Large intestine (tissue), 12 donors: Measurements from ENCODE around the gene WRAP73. TPM values are rescaled to one million over a fixed set of nuclear protein-coding genes. Genes with fewer than 3 reads are reported as not detected.

ENCODE experiments used
- DNase-seq, 2 donors: peaks; one replicate each; pipeline versions ENCODE4 v3.0.0 to v3.0.0-alpha.2; 2013
- H3K27ac ChIP-seq: one replicate; pipeline ENCODE4 v1.5.1; 2013; ENCODE audit warnings: low read length
- H3K27me3 ChIP-seq: 2 replicates; pipeline ENCODE4 v1.6.1; 2013; ENCODE audit warnings: low read length; ENCODE audit not compliant: control insufficient read depth, insufficient read depth
- H3K36me3 ChIP-seq: 2 replicates; pipeline ENCODE4 v1.6.1; 2013; ENCODE audit warnings: low read length; ENCODE audit not compliant: control insufficient read depth, insufficient read depth
- H3K4me1 ChIP-seq: one replicate; pipeline ENCODE4 v1.6.1; 2013; ENCODE audit warnings: low read length; ENCODE audit not compliant: control insufficient read depth, insufficient read depth
- H3K4me3 ChIP-seq: one replicate; pipeline ENCODE4 v1.5.1; 2013; ENCODE audit warnings: low read length
- H3K9me3 ChIP-seq: one replicate; pipeline ENCODE4 v1.6.1; 2013; ENCODE audit warnings: mild to moderate bottlenecking, low read depth, low read length, moderate library complexity; ENCODE audit not compliant: control insufficient read depth
- whole genome bisulfite sequencing: methylation state at CpG from one replicate; pipeline ENCODE4 v1.1.5; 2013; ENCODE audit warnings: low lambda C conversion rate; ENCODE audit not compliant: insufficient coverage; 5-methylcytosine and 5-hydroxymethylcytosine counted together
- long read RNA-seq, 11 donors: transcript quantifications; one replicate each; lab custom pipeline, GENCODE V29; 2026
- polyA plus RNA-seq: library from polyadenylated mRNA; unstranded; fragments of 120-200 nt; gene quantifications from one replicate; pipeline ENCODE4 v1.2.1, GENCODE V29; 2013

The WRAP73 gene, protein sequence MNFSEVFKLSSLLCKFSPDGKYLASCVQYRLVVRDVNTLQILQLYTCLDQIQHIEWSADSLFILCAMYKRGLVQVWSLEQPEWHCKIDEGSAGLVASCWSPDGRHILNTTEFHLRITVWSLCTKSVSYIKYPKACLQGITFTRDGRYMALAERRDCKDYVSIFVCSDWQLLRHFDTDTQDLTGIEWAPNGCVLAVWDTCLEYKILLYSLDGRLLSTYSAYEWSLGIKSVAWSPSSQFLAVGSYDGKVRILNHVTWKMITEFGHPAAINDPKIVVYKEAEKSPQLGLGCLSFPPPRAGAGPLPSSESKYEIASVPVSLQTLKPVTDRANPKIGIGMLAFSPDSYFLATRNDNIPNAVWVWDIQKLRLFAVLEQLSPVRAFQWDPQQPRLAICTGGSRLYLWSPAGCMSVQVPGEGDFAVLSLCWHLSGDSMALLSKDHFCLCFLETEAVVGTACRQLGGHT
- 15.6 TPM for polyA plus RNA-seq
- long read RNA-seq, donor 1, partial matches to known transcripts: 0 of 1 reads
- long read RNA-seq, donor 1, other reads (novel, unspliced or antisense): 0 of 1 reads
- long read RNA-seq, donor 2, transcript WRAP73-201 (12 exons, 1,665 nt): major isoform, 5 of 17 reads
- long read RNA-seq, donor 2, partial matches to known transcripts: 12 of 17 reads
- long read RNA-seq, donor 2, other reads (novel, unspliced or antisense): 0 of 17 reads
- long read RNA-seq, donor 3: 0 reads
- long read RNA-seq, donor 4, partial matches to known transcripts: 0 of 1 reads
- long read RNA-seq, donor 4, other reads (novel, unspliced or antisense): 0 of 1 reads
- long read RNA-seq, donor 5, full-length matches to known transcripts: 2 of 10 reads
- long read RNA-seq, donor 5, partial matches to known transcripts: 8 of 10 reads
- long read RNA-seq, donor 5, other reads (novel, unspliced or antisense): 0 of 10 reads
- long read RNA-seq, donor 6, partial matches to known transcripts: 0 of 2 reads
- long read RNA-seq, donor 6, other reads (novel, unspliced or antisense): 0 of 2 reads
- long read RNA-seq, donor 7, partial matches to known transcripts: 0 of 2 reads
- long read RNA-seq, donor 7, other reads (novel, unspliced or antisense): 0 of 2 reads
- long read RNA-seq, donor 8, full-length matches to known transcripts: 9 of 14 reads
- long read RNA-seq, donor 8, partial matches to known transcripts: 5 of 14 reads
- long read RNA-seq, donor 8, other reads (novel, unspliced or antisense): 0 of 14 reads
- long read RNA-seq, donor 9, partial matches to known transcripts: 0 of 5 reads
- long read RNA-seq, donor 9, other reads (novel, unspliced or antisense): 0 of 5 reads
- long read RNA-seq, donor 10, transcript WRAP73-201 (12 exons, 1,665 nt): major isoform, 6 of 6 reads
- long read RNA-seq, donor 10, partial matches to known transcripts: 0 of 6 reads
- long read RNA-seq, donor 10, other reads (novel, unspliced or antisense): 0 of 6 reads
- long read RNA-seq, donor 11, partial matches to known transcripts: 6 of 6 reads
- long read RNA-seq, donor 11, other reads (novel, unspliced or antisense): 0 of 6 reads

DNA sequence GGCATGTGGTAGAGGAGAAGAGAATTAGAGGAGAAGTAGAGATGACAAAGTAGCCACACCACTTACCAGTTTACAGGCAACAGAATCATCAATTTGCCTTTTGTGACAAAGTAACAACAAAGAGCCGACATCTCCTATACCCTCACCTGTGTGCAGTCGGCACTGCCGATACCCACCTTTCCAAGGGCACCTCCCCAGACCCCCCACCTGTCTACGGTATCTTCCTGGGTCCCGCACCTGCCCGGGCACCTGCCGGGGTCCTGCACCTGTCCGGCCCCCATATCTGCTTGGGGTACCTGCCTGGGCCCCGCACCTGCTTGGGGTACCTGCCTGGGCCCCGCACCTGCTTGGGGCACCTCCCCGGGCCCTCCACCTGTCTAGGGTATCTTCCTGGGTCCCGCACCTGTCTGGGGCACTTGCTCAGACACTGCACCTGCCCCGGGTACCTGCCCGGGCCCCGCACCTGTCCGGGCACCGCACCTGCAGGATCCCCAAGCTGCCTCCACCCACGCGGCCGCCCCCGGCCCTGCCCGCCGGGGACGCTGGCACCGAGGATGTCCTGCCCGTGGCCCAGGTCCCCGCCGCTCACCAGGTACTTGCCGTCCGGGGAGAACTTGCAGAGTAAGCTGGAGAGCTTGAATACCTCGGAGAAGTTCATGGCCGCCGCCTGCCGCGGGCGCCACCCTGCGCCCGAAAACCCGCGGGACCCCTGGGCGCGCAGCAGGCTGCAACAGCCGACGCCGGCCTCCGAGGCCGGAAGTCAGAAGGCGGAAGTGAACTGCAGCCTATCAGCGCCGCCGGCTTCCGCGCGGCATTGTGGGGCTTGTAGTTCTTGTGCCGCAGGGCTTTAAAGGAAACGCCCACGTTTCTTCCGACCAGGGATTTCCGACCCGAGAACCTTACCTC, at the start of gene WRAP73:
WRAP73 (minus strand) TSS at position 762 of the 906 bp plus-strand sequence; CDS start at position 658, 104 bp downstream.
- no CpG with 5 or more reads among the region's 60 CpGs for WGBS
- DNase-seq: peak; percentile 88 to 90
- Histone ChIP-seq H3K4me1 (peaks cover 12% of the 10 kb centered on the region), H3K36me3 (peaks cover 18% of the 10 kb centered on the region), H3K9me3 (peaks cover 10% of the 10 kb centered on the region), H3K27ac (no peak within 1 kb of the TSS), H3K27me3 (peaks cover 42% of the 10 kb centered on the region), H3K4me3 (peak within 1 kb of the TSS; percentile 64)

DNA sequence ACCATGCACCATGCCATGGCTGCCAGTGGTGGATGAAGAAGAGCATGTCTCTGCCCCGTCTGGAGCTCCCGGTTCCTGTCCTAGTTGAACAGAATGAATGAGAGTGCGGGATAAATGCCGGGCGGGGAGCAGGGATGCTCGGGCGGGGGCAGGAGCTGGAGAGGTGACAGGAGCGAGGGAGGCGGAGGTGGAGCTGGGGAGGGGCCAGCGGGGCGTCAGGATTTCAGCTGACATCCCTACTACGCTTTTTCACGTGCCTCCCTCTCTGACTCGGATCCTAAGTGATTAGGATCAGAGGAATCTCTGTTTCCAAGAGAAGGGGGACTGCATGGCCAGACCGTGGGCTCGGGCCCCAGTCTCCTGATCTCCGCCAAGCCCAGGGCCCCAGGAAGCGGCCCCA, 49.7 kb upstream of the WRAP73 start:
- no peak for DNase-seq
- WGBS: no CpG with 5 or more reads among the region's 18 CpGs
- H3K9me3 ChIP-seq: no peaks in the 10 kb centered on the region
- peaks cover 34% of the 10 kb centered on the region for H3K27me3 ChIP-seq
- no peak overlapping the region for H3K27ac ChIP-seq
- no peak overlapping the region for H3K4me3 ChIP-seq
- H3K36me3 ChIP-seq: no peaks in the 10 kb centered on the region
- H3K4me1 ChIP-seq: peaks cover 2% of the 10 kb centered on the region

DNA sequence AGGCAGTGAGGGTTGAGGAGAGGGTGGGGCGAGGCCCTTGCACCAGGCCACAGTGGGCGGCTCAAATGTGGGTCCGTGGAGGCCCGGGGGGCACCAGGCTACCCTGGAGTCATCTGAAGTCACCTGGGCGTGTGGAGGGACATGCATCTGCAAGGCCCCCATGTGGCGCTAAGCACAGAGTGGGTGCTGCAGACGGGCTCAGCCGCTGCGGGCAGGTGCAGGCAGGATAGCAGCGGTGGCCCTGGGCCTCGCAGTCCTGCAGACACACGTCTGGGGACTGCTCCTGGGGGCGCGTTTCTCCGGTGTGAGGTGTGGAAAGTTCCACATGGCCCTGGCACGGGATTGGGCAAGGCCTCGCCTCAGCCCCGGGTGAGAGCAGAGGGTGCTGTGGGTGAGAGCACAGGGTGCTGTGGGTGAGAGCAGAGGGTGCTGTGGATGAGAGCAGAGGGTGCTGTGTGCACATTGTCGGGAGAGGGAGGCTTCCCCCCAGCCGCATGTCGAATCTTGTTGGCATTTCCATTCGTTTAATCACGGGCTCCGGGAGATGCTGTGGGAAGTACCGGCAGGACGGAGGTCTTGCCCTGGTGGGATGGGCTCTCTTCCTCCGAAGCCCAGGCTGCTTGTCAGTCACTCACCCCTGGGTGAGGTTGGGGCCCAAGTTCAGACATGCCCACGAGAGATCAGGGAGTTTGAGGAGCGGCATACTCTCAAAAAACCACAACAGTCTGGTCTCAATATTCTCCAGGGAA, 48.9 kb upstream of the WRAP73 start:
- H3K27ac ChIP-seq: no peak overlapping the region
- H3K4me1 ChIP-seq: peaks cover 2% of the 10 kb centered on the region
- peaks cover 34% of the 10 kb centered on the region for H3K27me3 ChIP-seq
- no peaks in the 10 kb centered on the region for H3K9me3 ChIP-seq
- no peaks in the 10 kb centered on the region for H3K36me3 ChIP-seq
- DNase-seq: no peak
- WGBS: no CpG with 5 or more reads among the region's 29 CpGs
- no peak overlapping the region for H3K4me3 ChIP-seq

DNA sequence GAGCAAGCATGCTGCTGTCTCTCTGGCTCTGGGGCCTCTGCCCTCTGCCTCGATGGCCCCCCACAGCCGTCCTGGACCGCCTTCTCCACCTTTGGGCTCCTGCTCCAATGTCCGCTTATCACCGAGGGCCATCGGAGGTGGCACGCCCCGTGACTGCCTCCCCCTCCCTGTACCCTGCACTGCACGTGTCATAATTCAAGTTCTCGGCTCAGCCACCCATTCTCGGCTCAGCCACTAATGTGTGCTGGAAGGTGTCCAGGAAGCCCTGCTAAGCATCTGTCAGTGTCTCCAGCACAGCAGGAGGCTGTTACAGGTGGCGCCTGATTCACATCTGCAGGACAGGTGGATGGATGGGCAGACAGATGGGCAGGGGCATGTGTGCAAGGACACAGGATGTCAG, 47.9 kb upstream of the WRAP73 start:
- Histone ChIP-seq H3K4me1 (peaks cover 2% of the 10 kb centered on the region), H3K27me3 (peaks cover 34% of the 10 kb centered on the region), H3K4me3 (no peak overlapping the region), H3K27ac (no peak overlapping the region), H3K36me3 (no peaks in the 10 kb centered on the region), H3K9me3 (no peaks in the 10 kb centered on the region)
- no CpG with 5 or more reads among the region's 12 CpGs for WGBS
- DNase-seq: peak in 1 of 2 donors; percentile 31

DNA sequence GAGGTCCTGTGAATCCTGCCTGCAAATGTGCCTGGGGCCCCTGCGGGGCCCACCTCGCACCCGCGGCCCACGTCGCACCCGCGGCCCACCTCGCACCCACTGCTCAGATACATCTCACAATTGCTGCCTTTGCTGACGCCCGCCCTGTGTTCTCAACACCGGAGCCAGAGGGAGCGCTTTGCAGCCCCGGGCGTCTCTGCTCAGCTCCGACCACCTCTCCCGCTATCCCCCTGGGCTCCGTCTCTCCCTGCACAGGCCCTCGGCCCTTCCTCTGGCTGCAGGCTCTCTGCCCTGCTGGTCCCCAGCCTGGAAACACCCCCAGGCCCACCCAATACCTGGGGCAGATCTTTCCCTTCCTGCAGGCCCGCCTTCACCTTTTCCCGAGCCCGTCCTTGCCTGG, 47.2 kb upstream of the WRAP73 start:
- 83% methylated on average over 1 of the region's 22 CpGs for WGBS
- Histone ChIP-seq H3K27ac (no peak overlapping the region), H3K36me3 (no peaks in the 10 kb centered on the region), H3K27me3 (peaks cover 34% of the 10 kb centered on the region), H3K4me3 (no peak overlapping the region), H3K4me1 (peaks cover 2% of the 10 kb centered on the region), H3K9me3 (no peaks in the 10 kb centered on the region)
- DNase-seq: no peak

DNA sequence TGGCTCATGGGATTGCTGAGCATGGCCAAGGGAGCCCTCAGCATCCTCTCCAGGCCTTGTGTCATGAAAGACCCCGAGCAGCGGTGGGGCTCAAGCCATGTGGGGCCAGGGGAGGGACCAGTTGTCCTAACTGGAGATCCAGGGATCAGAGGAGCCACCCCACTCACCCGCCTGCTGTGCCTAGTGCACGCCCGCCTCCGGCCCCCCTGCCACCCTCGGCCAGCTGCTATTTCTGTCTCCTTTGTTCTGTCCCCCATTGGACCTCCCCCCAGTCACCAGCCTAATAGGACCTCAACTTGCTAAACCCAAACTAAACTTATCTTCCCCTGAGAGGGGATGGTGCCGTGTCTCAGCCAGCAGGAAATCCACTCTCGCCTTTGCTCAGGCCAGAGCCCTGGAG, 46.8 kb upstream of the WRAP73 start:
- peaks cover 2% of the 10 kb centered on the region for H3K4me1 ChIP-seq
- DNase-seq: no peak
- H3K27me3 ChIP-seq: peaks cover 34% of the 10 kb centered on the region
- H3K36me3 ChIP-seq: no peaks in the 10 kb centered on the region
- H3K4me3 ChIP-seq: no peak overlapping the region
- no peaks in the 10 kb centered on the region for H3K9me3 ChIP-seq
- 80% methylated on average over 1 of the region's 9 CpGs for WGBS
- H3K27ac ChIP-seq: no peak overlapping the region

DNA sequence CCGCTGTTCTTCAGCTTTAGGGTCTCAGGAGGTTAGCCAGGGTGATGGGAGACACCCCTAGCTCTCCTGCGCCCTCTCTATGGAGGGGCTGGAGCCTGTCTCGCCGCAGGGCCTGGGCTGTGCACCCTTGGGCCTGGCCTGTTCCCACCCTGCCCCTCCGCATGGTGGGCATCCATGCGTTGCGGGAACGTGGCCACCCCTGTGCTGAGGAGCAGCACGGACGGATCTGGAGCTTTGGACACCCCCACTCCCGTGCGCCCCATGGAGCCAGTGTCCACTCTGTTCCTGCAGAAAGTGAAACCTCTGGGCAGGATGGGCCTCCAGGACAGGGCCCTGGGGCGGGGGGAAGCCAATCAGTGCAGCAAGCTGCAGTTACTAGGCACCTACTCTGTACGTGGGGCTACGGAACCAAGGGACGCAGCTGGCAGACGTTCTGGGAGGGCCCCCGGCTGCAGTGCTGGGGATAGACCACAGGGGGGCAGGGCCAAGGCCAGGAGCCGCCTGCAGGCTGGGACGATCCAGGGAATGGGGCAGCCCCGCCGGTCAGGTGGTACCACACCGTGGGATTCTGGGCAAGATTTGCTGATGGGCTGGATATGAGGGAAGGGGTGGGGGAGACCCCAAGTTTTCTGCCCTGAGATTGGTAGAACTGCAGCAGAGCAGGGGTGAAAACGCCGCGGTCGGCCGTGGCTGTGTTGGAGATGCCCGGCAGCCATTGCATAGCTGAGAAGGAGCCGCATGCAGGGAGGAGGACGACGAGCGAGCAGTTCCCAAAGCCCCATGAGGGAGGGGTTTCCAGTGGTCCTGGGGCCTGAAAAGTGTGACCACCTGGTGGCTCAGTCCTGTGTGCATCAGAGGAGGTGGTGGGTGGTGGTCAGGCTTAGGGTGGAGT, 45.7 kb upstream of the WRAP73 start:
- H3K4me1 ChIP-seq: peaks cover 2% of the 10 kb centered on the region
- no peak for DNase-seq
- peaks cover 31% of the 10 kb centered on the region for H3K27me3 ChIP-seq
- no CpG with 5 or more reads among the region's 33 CpGs for WGBS
- H3K9me3 ChIP-seq: no peaks in the 10 kb centered on the region
- no peaks in the 10 kb centered on the region for H3K36me3 ChIP-seq
- no peak overlapping the region for H3K27ac ChIP-seq
- no peak overlapping the region for H3K4me3 ChIP-seq

DNA sequence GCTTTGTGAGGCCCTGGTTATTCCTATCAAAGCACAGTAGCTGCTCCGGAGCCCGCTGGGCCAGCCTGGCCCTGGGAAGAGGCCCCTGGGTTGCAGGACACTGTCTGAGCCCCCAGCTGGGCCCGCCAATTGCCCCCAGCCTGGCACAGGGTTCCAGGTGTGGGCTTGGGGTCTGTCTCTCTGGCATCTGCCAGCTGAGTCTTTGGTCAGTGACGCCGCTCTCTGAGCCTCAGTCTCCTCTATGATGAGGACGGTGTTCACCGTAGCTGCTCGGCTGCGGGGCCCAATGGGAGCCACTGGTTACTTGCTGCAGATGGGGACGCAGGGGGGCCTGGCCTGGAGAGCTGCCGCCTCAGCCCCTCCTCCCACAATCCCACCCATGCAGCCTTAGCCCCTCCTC, 43.4 kb upstream of the WRAP73 start:
- Histone ChIP-seq H3K27me3 (peaks cover 11% of the 10 kb centered on the region), H3K9me3 (no peaks in the 10 kb centered on the region), H3K27ac (no peak overlapping the region), H3K4me1 (peaks cover 9% of the 10 kb centered on the region), H3K36me3 (no peaks in the 10 kb centered on the region), H3K4me3 (no peak overlapping the region)
- no peak for DNase-seq
- WGBS: no CpG with 5 or more reads among the region's 11 CpGs
